Mucosa of rectum (tissue), 2 donors: Measurements from ENCODE around the gene HDC.

Experiments used
- H3K27ac ChIP-seq, 2 donors: one replicate each; pipeline ENCODE4 v1.7.0; 2013; ENCODE audit warnings: inconsistent platforms in 2 of 2, low read depth in 2 of 2, low read length in 2 of 2
- H3K27me3 ChIP-seq, 2 donors: one replicate each; pipeline ENCODE4 v1.7.0; 2013; ENCODE audit warnings: low read length in 2 of 2; ENCODE audit not compliant: control insufficient read depth in 2 of 2, insufficient read depth in 2 of 2
- H3K36me3 ChIP-seq, 2 donors: one replicate each; pipeline ENCODE4 v1.7.0; 2013; ENCODE audit warnings: low read length in 2 of 2; ENCODE audit not compliant: control insufficient read depth in 2 of 2, insufficient read depth in 2 of 2
- H3K4me1 ChIP-seq, 2 donors: one replicate each; pipeline ENCODE4 v1.7.0; 2013; ENCODE audit warnings: low read length in 2 of 2, mild to moderate bottlenecking in 1 of 2; ENCODE audit not compliant: control insufficient read depth in 2 of 2, insufficient read depth in 2 of 2
- H3K4me3 ChIP-seq, 2 donors: one replicate each; pipeline ENCODE4 v1.7.0; 2013; ENCODE audit warnings: low read length in 2 of 2
- H3K9ac ChIP-seq, 2 donors: one replicate each; pipeline ENCODE4 v1.7.0; 2013; ENCODE audit warnings: low read length in 2 of 2, low read depth in 1 of 2, mild to moderate bottlenecking in 1 of 2
- H3K9me3 ChIP-seq, 2 donors: one replicate each; pipeline ENCODE4 v1.7.0; 2013; ENCODE audit warnings: low read length in 2 of 2; ENCODE audit not compliant: control insufficient read depth in 2 of 2
- donor health status: healthy.
- donor health status: Normal muscosa, but diverticular disease.

The HDC gene

GRCh38 chr15:50280271-50280670, 14.7 kb upstream of the HDC start:
- Histone ChIP-seq H3K27ac (no peak overlapping the region), H3K4me1 (no peaks in the 10 kb centered on the region), H3K9me3 (no peaks in the 10 kb centered on the region), H3K4me3 (no peak overlapping the region), H3K9ac (no peak overlapping the region), H3K27me3 (no peaks in the 10 kb centered on the region), H3K36me3 (no peaks in the 10 kb centered on the region)

DNA sequence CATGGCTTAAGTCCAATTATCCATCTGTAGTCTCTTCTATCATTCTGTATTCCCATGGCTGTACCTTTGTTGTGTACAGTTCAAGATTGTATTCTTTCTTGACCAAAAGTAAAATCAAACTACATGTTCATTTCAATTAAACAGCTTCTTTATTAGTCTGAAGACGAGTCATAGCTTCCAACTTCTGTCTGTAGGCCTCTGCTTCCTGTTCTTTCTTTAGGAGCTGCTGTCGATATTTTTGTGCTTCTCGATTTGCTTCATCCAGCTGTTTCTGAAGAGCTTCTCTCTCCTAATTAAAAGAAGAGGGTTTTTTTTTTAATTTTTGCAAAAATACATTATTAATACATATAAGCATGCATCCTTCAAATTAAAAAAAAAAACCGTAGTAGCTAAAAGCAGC, 13.0 kb upstream of the HDC start:
- Histone ChIP-seq H3K27ac (no peak overlapping the region), H3K4me1 (no peaks in the 10 kb centered on the region)

DNA sequence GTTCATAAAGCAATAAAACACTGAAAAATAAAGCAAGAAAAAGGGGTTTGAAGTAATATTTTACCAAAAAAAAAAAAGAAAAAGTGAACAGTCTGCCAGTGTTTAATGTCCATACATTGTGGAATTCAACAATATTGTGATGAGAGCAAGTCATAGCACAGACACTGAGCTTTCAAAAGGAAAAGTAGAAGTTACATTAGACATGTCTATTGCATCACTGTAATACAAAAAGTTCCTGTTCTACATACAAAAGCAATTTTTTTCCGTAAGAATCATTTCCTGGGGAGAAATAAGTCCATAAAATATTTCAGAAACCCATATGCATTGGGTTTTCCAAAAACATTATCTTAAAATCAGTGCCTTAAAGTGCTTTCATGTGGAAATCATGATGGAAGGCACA, 11.8 kb upstream of the HDC start:
- no peak overlapping the region for H3K9ac ChIP-seq

More for the DNA sequence above, 13.0 kb upstream of the HDC start:
- Histone ChIP-seq H3K36me3 (no peaks in the 10 kb centered on the region), H3K9ac (no peak overlapping the region), H3K27me3 (no peaks in the 10 kb centered on the region), H3K9me3 (no peaks in the 10 kb centered on the region), H3K4me3 (no peak overlapping the region)

GRCh38 chr15:50275908-50276307, 10.4 kb upstream of the HDC start:
- Histone ChIP-seq H3K9me3 (no peaks in the 10 kb centered on the region), H3K27me3 (no peaks in the 10 kb centered on the region), H3K9ac (no peak overlapping the region), H3K27ac (no peak overlapping the region), H3K36me3 (no peaks in the 10 kb centered on the region), H3K4me3 (no peak overlapping the region), H3K4me1 (no peaks in the 10 kb centered on the region)

More for the DNA sequence above, 11.8 kb upstream of the HDC start:
- Histone ChIP-seq H3K27me3 (no peaks in the 10 kb centered on the region), H3K9me3 (no peaks in the 10 kb centered on the region), H3K36me3 (no peaks in the 10 kb centered on the region), H3K4me1 (no peaks in the 10 kb centered on the region), H3K4me3 (no peak overlapping the region), H3K27ac (no peak overlapping the region)

DNA sequence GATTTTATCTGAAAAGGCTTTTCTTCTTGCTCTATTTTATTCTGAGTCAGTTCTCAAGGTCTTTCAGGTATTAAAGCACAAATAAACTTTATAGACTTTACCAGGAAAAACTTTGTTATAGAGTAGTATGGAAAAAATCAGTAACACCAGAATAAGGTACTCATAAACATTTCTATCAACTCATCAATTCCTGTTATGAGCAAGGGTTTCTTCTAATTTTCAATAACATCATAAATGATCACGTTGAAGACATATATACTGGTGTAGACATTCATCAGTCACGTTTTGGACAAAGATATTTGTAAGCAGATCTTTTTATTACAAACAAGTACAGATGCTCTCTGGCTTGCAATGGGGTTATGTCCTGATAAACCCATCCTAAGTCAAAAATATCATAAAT, 9.6 kb upstream of the HDC start:
- Histone ChIP-seq H3K4me3 (no peak overlapping the region), H3K4me1 (no peaks in the 10 kb centered on the region), H3K27ac (no peak overlapping the region), H3K27me3 (no peaks in the 10 kb centered on the region), H3K9ac (no peak overlapping the region), H3K36me3 (no peaks in the 10 kb centered on the region), H3K9me3 (no peaks in the 10 kb centered on the region)

- no peaks in the 10 kb centered on the region for H3K36me3 ChIP-seq
- H3K27me3 ChIP-seq: no peaks in the 10 kb centered on the region
- no peaks in the 10 kb centered on the region for H3K9me3 ChIP-seq
- H3K27ac ChIP-seq: no peak overlapping the region
- H3K9ac ChIP-seq: no peak overlapping the region
- H3K4me3 ChIP-seq: no peak overlapping the region
- no peaks in the 10 kb centered on the region for H3K4me1 ChIP-seq
Observed at GRCh38 chr15:50267577-50267976, 2.1 kb upstream of the HDC start.

- H3K27ac ChIP-seq: no peak overlapping the region
- H3K9me3 ChIP-seq: no peaks in the 10 kb centered on the region
- no peak overlapping the region for H3K9ac ChIP-seq
- no peaks in the 10 kb centered on the region for H3K36me3 ChIP-seq
- H3K4me1 ChIP-seq: no peaks in the 10 kb centered on the region
- no peaks in the 10 kb centered on the region for H3K27me3 ChIP-seq
- no peak overlapping the region for H3K4me3 ChIP-seq
Observed at GRCh38 chr15:50262533-50262932, 3.0 kb downstream of the HDC start.

GRCh38 chr15:50261981-50262380, 3.5 kb downstream of the HDC start:
- Histone ChIP-seq H3K4me1 (no peaks in the 10 kb centered on the region), H3K9ac (no peak overlapping the region), H3K9me3 (no peaks in the 10 kb centered on the region), H3K4me3 (no peak overlapping the region), H3K27ac (no peak overlapping the region), H3K27me3 (no peaks in the 10 kb centered on the region), H3K36me3 (no peaks in the 10 kb centered on the region)

GRCh38 chr15:50260969-50261496, 4.5 kb downstream of the HDC start:
- Histone ChIP-seq H3K9ac (no peak overlapping the region), H3K4me3 (no peak overlapping the region), H3K27ac (no peak overlapping the region), H3K4me1 (no peaks in the 10 kb centered on the region), H3K9me3 (no peaks in the 10 kb centered on the region), H3K36me3 (no peaks in the 10 kb centered on the region), H3K27me3 (no peaks in the 10 kb centered on the region)

- Histone ChIP-seq H3K4me1 (no peaks in the 10 kb centered on the region), H3K4me3 (no peak overlapping the region), H3K9ac (no peak overlapping the region), H3K36me3 (no peaks in the 10 kb centered on the region), H3K9me3 (no peaks in the 10 kb centered on the region), H3K27me3 (no peaks in the 10 kb centered on the region), H3K27ac (no peak overlapping the region)
Observed at GRCh38 chr15:50259276-50259675, 6.2 kb downstream of the HDC start.

DNA sequence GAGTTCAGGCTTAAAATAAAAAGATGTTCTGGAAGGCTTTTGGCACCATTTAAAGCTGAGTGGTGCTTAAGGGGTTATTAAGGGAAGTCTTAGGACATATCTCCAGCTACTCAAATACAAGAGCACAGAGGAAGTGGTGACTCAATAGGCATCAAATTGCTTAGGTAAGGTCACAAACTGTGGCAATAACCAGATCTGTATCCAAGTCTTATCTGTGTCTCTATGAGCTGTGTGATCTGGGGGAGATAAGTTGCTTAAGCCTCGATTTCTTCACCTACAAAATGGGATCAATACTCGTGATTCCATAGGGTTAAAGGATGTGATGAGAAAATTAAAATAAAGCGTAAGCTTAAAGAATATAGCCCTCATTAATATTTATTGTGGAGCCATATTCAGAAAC, 7.6 kb downstream of the HDC start:
- Histone ChIP-seq H3K4me3 (no peak overlapping the region), H3K27ac (no peak overlapping the region), H3K27me3 (no peaks in the 10 kb centered on the region), H3K9ac (no peak overlapping the region), H3K4me1 (no peaks in the 10 kb centered on the region), H3K36me3 (no peaks in the 10 kb centered on the region), H3K9me3 (no peaks in the 10 kb centered on the region)
